Measurements from ENCODE around the gene FOXP1.

FOXP1 gene

GRCh38 chr3:71109241-71109976 lies 474.1 kb downstream of the FOXP1 start:
- H4K20me1 ChIP-seq (ENCODE audit: low read depth, low read length), result no peaks in the 10 kb centered on the region
- H3K36me3 ChIP-seq (ENCODE audit: low read length), result no peaks in the 10 kb centered on the region
- no peak overlapping the region for H3K27ac ChIP-seq (ENCODE audit: low read depth, low read length)
- H3K9me3 ChIP-seq (ENCODE audit: insufficient read depth, low read length), result no peaks in the 10 kb centered on the region
- TF ChIP-seq EZH2phosphoT487 (conservative IDR thresholded peaks at IDR 0.05; ENCODE audit: low read length), result no peak
- no peak for TF ChIP-seq CTCF (IDR thresholded peaks at IDR 0.05; ENCODE audit: insufficient read depth, low read length, poor library complexity, severe bottlenecking)
- H2AFZ ChIP-seq (ENCODE audit: low read depth, low read length, severe bottlenecking), result no peak overlapping the region
- H3K79me2 ChIP-seq (ENCODE audit: insufficient read depth, low read length), result no peaks in the 10 kb centered on the region; the same call in 1 of the 2 replicates
- no peak overlapping the region for H3K9ac ChIP-seq (ENCODE audit: low read length)
- H3K9me2 ChIP-seq (replicated peaks; ENCODE audit: insufficient read depth, low read length), result no peaks in the 10 kb centered on the region
- no peaks in the 10 kb centered on the region for H3F3A ChIP-seq (ENCODE audit: insufficient read depth)
- no peaks in the 10 kb centered on the region for H3K27me3 ChIP-seq (ENCODE audit: low read length)
- H3K4me2 ChIP-seq (ENCODE audit: low read depth, low read length, poor library complexity, severe bottlenecking), result no peak overlapping the region
- H3K4me3 ChIP-seq (ENCODE audit: insufficient read depth, low read length, poor library complexity, severe bottlenecking), result no peak overlapping the region

GRCh38 chr3:71107926-71108325 lies 475.6 kb downstream of the FOXP1 start:
- Histone ChIP-seq H3K9me2 (replicated peaks; ENCODE audit: insufficient read depth, low read length) (no peaks in the 10 kb centered on the region), H3K79me2 (ENCODE audit: insufficient read depth, low read length) (no peaks in the 10 kb centered on the region), H3K27me3 (ENCODE audit: low read length) (no peaks in the 10 kb centered on the region), H3K27ac (ENCODE audit: low read depth, low read length) (no peak overlapping the region), H3K9me3 (ENCODE audit: insufficient read depth, low read length) (no peaks in the 10 kb centered on the region), H3F3A (ENCODE audit: insufficient read depth) (no peaks in the 10 kb centered on the region), H2AFZ (ENCODE audit: low read depth, low read length, severe bottlenecking) (no peak overlapping the region), H3K9ac (ENCODE audit: low read length) (no peak overlapping the region), H3K36me3 (ENCODE audit: low read length) (no peaks in the 10 kb centered on the region), H3K4me2 (ENCODE audit: low read depth, low read length, poor library complexity, severe bottlenecking) (no peak overlapping the region), H4K20me1 (ENCODE audit: low read depth, low read length) (no peaks in the 10 kb centered on the region), H3K4me3 (ENCODE audit: insufficient read depth, low read length, poor library complexity, severe bottlenecking) (no peak overlapping the region)
- TF ChIP-seq CTCF (IDR thresholded peaks at IDR 0.05; ENCODE audit: insufficient read depth, low read length, poor library complexity, severe bottlenecking), result no peak
- TF ChIP-seq EZH2phosphoT487 (conservative IDR thresholded peaks at IDR 0.05; ENCODE audit: low read length), result no peak

GRCh38 chr3:71104976-71105375 lies 478.6 kb downstream of the FOXP1 start:
- no peak overlapping the region for H2AFZ ChIP-seq (ENCODE audit: low read depth, low read length, severe bottlenecking)
- no peaks in the 10 kb centered on the region for H4K20me1 ChIP-seq (ENCODE audit: low read depth, low read length)
- TF ChIP-seq CTCF (IDR thresholded peaks at IDR 0.05; ENCODE audit: insufficient read depth, low read length, poor library complexity, severe bottlenecking), result no peak
- TF ChIP-seq EZH2phosphoT487 (conservative IDR thresholded peaks at IDR 0.05; ENCODE audit: low read length), result no peak
- H3K36me3 ChIP-seq (ENCODE audit: low read length), result no peaks in the 10 kb centered on the region
- H3K4me2 ChIP-seq (ENCODE audit: low read depth, low read length, poor library complexity, severe bottlenecking), result no peak overlapping the region
- H3K79me2 ChIP-seq (ENCODE audit: insufficient read depth, low read length), result no peaks in the 10 kb centered on the region
- no peaks in the 10 kb centered on the region for H3K9me3 ChIP-seq (ENCODE audit: insufficient read depth, low read length)
- no peak overlapping the region for H3K4me3 ChIP-seq (ENCODE audit: insufficient read depth, low read length, poor library complexity, severe bottlenecking)
- H3K9ac ChIP-seq (ENCODE audit: low read length), result no peak overlapping the region
- no peaks in the 10 kb centered on the region for H3K27me3 ChIP-seq (ENCODE audit: low read length)
- H3K9me2 ChIP-seq (replicated peaks; ENCODE audit: insufficient read depth, low read length), result no peaks in the 10 kb centered on the region
- H3K27ac ChIP-seq (ENCODE audit: low read depth, low read length), result no peak overlapping the region
- no peaks in the 10 kb centered on the region for H3F3A ChIP-seq (ENCODE audit: insufficient read depth)

Data from SU-DHL-6 (cell line).